Colonic mucosa (tissue), 4 donors: Measurements from ENCODE around the gene NAPG. TPM values are rescaled to one million over a fixed set of nuclear protein-coding genes. Genes with fewer than 3 reads are reported as not detected.

ENCODE experiments used
- DNase-seq: peaks from one replicate; pipeline ENCODE4 v3.0.0-alpha.2; 2020
- H3K27ac ChIP-seq: fragments of 200-600 bp; one replicate; pipeline ENCODE4 v1.8.0; 2021
- H3K27me3 ChIP-seq: fragments of 200-600 bp; one replicate; pipeline ENCODE4 v1.8.0; 2021
- H3K36me3 ChIP-seq: fragments of 200-600 bp; one replicate; pipeline ENCODE4 v1.8.0; 2021
- H3K4me1 ChIP-seq: fragments of 200-600 bp; one replicate; pipeline ENCODE4 v1.8.0; 2021; ENCODE audit warnings: mild to moderate bottlenecking
- H3K4me3 ChIP-seq: fragments of 200-600 bp; one replicate; pipeline ENCODE4 v1.8.0; 2021
- H3K9ac ChIP-seq, 2 donors: one replicate each; pipeline ENCODE4 v1.7.0; 2013; ENCODE audit warnings: control low read depth in 2 of 2, low read depth in 2 of 2, low read length in 2 of 2
- H3K9me3 ChIP-seq: fragments of 200-600 bp; one replicate; pipeline ENCODE4 v1.8.0; 2021
- CTCF ChIP-seq: fragments of 200-600 bp; IDR thresholded peaks from one replicate; pipeline ENCODE4 v1.8.0; 2022; ENCODE audit warnings: antibody characterized with exemption, mild to moderate bottlenecking
- intact Hi-C: fragments of 100-400 bp; cut with DNase I; formaldehyde crosslinking; loops from one replicate; pipeline ENCODE4 v1.14.1; 2022
- total RNA-seq, 2 donors: library from RNA; stranded (reverse); fragmentation: NEBNext Ultra II Directional in 1 of 2; extraction: Animal tissue kit (Norgen Biotek cat#: 25700) in 1 of 2; gene quantifications; one replicate each; pipeline ENCODE4 v1.2.1, GENCODE V29; 2021
- donor health status: healthy.
- donor health status: DM: no; HTN: no; CAD: no.
- donor health status: DM: no; HTN: no; CAD: no.

NAPG gene
- 10 to 100 TPM; 29.0 to 36.0 TPM for total RNA-seq

GRCh38 chr18:10525697-10526560 lies at the start of gene NAPG:
Gene NAPG (plus strand): TSS chr18:10526027. CDS start chr18:10526103, 76 bp downstream.
- H3K4me1 ChIP-seq = peaks cover 8% of the 10 kb centered on the region
- no peak for TF ChIP-seq CTCF

GRCh38 chr18:10476338-10476791 lies 49.5 kb upstream of the NAPG start:
- H3K9ac ChIP-seq = no peak overlapping the region
- H3K27me3 ChIP-seq = no peaks in the 10 kb centered on the region
- intact Hi-C loops = no loop called here
- no peak overlapping the region for H3K27ac ChIP-seq
- no peaks in the 10 kb centered on the region for H3K36me3 ChIP-seq
- no peaks in the 10 kb centered on the region for H3K4me1 ChIP-seq
- no peak for TF ChIP-seq CTCF
- no peaks in the 10 kb centered on the region for H3K9me3 ChIP-seq
- H3K4me3 ChIP-seq = no peak overlapping the region
- no peak for DNase-seq

More at GRCh38 chr18:10525697-10526560, at the start of gene NAPG:
- DNase-seq = peak; percentile 90
- Histone ChIP-seq H3K27me3 (no peaks in the 10 kb centered on the region), H3K36me3 (no peaks in the 10 kb centered on the region), H3K9me3 (no peaks in the 10 kb centered on the region), H3K27ac (peak within 1 kb of the TSS; percentile 95), H3K4me3 (peak within 1 kb of the TSS; percentile 95), H3K9ac (peak within 1 kb of the TSS; percentile 90 to 98)
- intact Hi-C loops = no loop called here

- H3K9me3 ChIP-seq = no peaks in the 10 kb centered on the region
- no peak for TF ChIP-seq CTCF
- H3K27me3 ChIP-seq = no peaks in the 10 kb centered on the region
- no peak overlapping the region for H3K9ac ChIP-seq
- H3K4me3 ChIP-seq = no peak overlapping the region
- H3K36me3 ChIP-seq = no peaks in the 10 kb centered on the region
- no peak for DNase-seq
- no peaks in the 10 kb centered on the region for H3K4me1 ChIP-seq
- intact Hi-C loops = no loop called here
- no peak overlapping the region for H3K27ac ChIP-seq
Measured at GRCh38 chr18:10477121-10477862, 48.5 kb upstream of the NAPG start.

GRCh38 chr18:10477863-10478260 lies 48.0 kb upstream of the NAPG start:
- no peaks in the 10 kb centered on the region for H3K9me3 ChIP-seq
- H3K4me3 ChIP-seq = no peak overlapping the region
- intact Hi-C loops = no loop called here
- no peaks in the 10 kb centered on the region for H3K36me3 ChIP-seq
- H3K9ac ChIP-seq = no peak overlapping the region
- TF ChIP-seq CTCF = no peak
- no peaks in the 10 kb centered on the region for H3K4me1 ChIP-seq
- no peaks in the 10 kb centered on the region for H3K27me3 ChIP-seq
- DNase-seq = no peak
- H3K27ac ChIP-seq = no peak overlapping the region

GRCh38 chr18:10481831-10482230 lies 44.0 kb upstream of the NAPG start:
- intact Hi-C loops = no loop called here
- no peak overlapping the region for H3K27ac ChIP-seq
- H3K27me3 ChIP-seq = no peaks in the 10 kb centered on the region
- no peak for TF ChIP-seq CTCF
- H3K4me3 ChIP-seq = no peak overlapping the region
- H3K4me1 ChIP-seq = no peaks in the 10 kb centered on the region
- no peaks in the 10 kb centered on the region for H3K36me3 ChIP-seq
- H3K9me3 ChIP-seq = no peaks in the 10 kb centered on the region
- no peak overlapping the region for H3K9ac ChIP-seq
- DNase-seq = no peak
